Upper lobe of left lung (tissue), 6 donors: ENCODE results near the gene TMEM176A. TPM values are rescaled to one million over a fixed set of nuclear protein-coding genes. Genes with fewer than 3 reads are reported as not detected.
A peak's percentile ranks its signal among the peaks of the same experiment; 100 is the strongest.
"Not testable (repeated sequence)": the region's sequence is repeated elsewhere in the genome, so short reads cannot be mapped to it uniquely, and the experiment has no call there.

Experiments used
- ATAC-seq, 2 donors: fragments of 200-7000 bp; cut with Tn5 transposase; one replicate each; pipeline ENCODE4 v1.9.1; 2022; ENCODE audit warnings: mild to moderate bottlenecking in 2 of 2, moderate library complexity in 2 of 2; ENCODE audit not compliant: low FRiP score in 2 of 2
- DNase-seq, 2 donors: peaks; one replicate each; pipeline ENCODE4 v3.0.0-alpha.2; 2019 to 2020
- H3K27ac ChIP-seq, 4 donors: fragments of 200-600 bp; sonication (generic); one replicate each; pipeline ENCODE4 v1.5.1; 2016 to 2019
- H3K27me3 ChIP-seq, 4 donors: fragments of 200-600 bp; sonication (generic); one replicate each; pipeline ENCODE4 v1.5.1; 2017 to 2019
- H3K36me3 ChIP-seq, 4 donors: fragments of 200-600 bp; sonication (generic); one replicate each; pipeline ENCODE4 v1.5.1; 2016 to 2019
- H3K4me1 ChIP-seq, 4 donors: fragments of 200-600 bp; sonication (generic); one replicate each; pipeline ENCODE4 v1.5.1; 2018 to 2019
- H3K4me3 ChIP-seq, 4 donors: fragments of 200-600 bp; sonication (generic); one replicate each; pipeline ENCODE4 v1.5.1; 2017 to 2019; ENCODE audit warnings: mild to moderate bottlenecking in 2 of 4, moderate library complexity in 1 of 4
- H3K9me3 ChIP-seq, 4 donors: fragments of 200-600 bp; sonication (generic); one replicate each; pipeline ENCODE4 v1.5.1; 2018 to 2019
- EP300 ChIP-seq, 4 donors: sonication (generic); formaldehyde crosslinking; IDR thresholded peaks; one replicate each; pipeline ENCODE4 v1.5.1; 2017; ENCODE audit warnings: antibody characterized with exemption in 4 of 4, control low read depth in 2 of 4
- POLR2A ChIP-seq, 4 donors: fragments of 450-650 bp; IDR thresholded peaks; one replicate each; pipeline ENCODE4 v1.5.1; 2016 to 2017; ENCODE audit warnings: antibody characterized with exemption in 4 of 4, mild to moderate bottlenecking in 2 of 4
- POLR2AphosphoS5 ChIP-seq, 2 donors: sonication (generic); formaldehyde crosslinking; IDR thresholded peaks; one replicate each; pipeline ENCODE4 v1.5.1; 2017; ENCODE audit warnings: antibody characterized with exemption in 2 of 2
- WGBS, 2 donors: methylation state at CpG; one replicate each; pipeline ENCODE4 v1.1.5; 2017 to 2018; 5-methylcytosine and 5-hydroxymethylcytosine counted together
- total RNA-seq, 6 donors: library from RNA; depleted of rRNA in 4 of 6; stranded (reverse); fragments of >200 nt in 4 of 6; gene quantifications; one replicate each; pipeline versions ENCODE4 v1.1.0 to v1.2.1, GENCODE V29; 2016 to 2021
- TF ChIP-seq, protein P1 (sequence below), 6 experiments: fragments of 450-650 bp in 4 of 6; fragments of 200-600 bp in 2 of 6; sonication (generic) in 2 of 6; IDR thresholded peaks; one replicate each; pipeline ENCODE4 v1.5.1; 2016 to 2019; ENCODE audit warnings: antibody characterized with exemption in 6 of 6
- donor health status: DM: no; HTN: no; CAD: no; lungs with moderate emphysema.
- donor health status: DM: no; HTN: yes; CAD: no; lungs with severe emphysema.

Gene TMEM176A
- total RNA-seq, 6 donors from 2014 or later: 8.4 to 67.9 (median 16.3) TPM

DNA sequence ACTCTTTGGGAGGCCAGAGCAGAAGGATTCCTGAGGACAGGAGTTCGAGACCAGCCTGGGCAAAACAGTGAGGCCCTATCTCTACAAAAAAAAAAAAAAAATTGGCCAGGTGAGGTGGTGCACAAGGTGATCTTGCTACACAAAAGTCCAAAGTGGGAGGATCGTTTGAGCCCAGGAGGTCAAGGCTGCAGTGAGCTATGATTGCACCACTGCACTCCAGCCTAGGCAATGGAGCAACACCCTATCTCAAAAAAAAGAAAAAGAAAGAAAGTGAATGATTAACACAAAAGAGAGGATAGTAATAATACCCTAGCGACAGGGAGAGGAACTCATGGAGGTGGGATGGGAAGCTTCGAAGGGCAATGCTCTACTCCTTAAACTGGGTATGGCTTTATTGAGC, 30.8 kb upstream of the TMEM176A start:
- ATAC-seq (no peak), DNase-seq (no peak)
- Histone ChIP-seq H3K27me3 (no peaks in the 10 kb centered on the region), H3K9me3 (peaks cover 0 to 9% (median 2%) of the 10 kb centered on the region in 4 donors), H3K4me1 (peaks cover 0 to 6% (median 0%) of the 10 kb centered on the region in 4 donors), H3K36me3 (no peaks in the 10 kb centered on the region), H3K4me3 (no peak overlapping the region), H3K27ac (no peak overlapping the region)
- 90 to 91% methylated on average over 4 of the region's 4 CpGs for WGBS, 2 donors
- TF ChIP-seq POLR2A (IDR thresholded peaks at IDR 0.05): no peak

GRCh38 chr7:150774131-150774530, 26.4 kb upstream of the TMEM176A start:
- WGBS, 2 donors: 87 to 92% methylated on average over 1 of the region's 1 CpG

DNA sequence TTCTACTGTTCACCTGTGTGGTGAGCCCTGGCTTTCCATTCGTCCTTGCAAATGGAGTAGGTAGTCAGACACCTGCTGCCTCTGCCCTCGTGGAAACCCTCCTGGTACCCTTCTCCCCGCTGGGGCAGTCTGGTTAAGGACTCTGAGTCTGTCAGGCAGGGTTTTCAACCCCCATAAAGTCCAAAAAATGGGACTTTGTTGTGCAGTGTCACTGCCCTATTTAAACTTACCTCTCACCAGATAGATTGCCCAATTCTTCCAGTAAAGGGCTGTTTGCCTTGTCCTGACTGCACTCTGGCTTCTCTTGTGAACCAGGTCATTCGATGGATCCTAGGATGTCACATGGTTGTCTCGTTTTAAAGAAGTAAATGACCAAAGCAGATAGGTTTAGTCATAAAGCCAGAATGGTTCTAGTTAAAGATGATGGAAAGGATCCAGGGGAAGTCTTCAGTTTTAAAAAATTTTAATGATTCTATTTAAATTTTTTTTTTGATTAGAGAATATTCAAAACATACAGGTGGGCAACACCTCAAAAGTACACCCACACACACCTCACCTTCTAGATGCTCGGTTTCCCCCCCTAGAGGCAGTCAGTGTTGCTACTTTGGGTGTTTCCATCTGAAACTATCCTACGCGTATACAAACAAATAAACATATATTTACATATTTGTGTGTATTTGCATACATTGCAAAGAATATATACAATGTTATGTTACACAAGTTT, 22.4 kb upstream of the TMEM176A start:
- Histone ChIP-seq H3K27me3 (no peaks in the 10 kb centered on the region), H3K4me3 (no peak overlapping the region), H3K4me1 (peaks cover 0 to 15% (median 11%) of the 10 kb centered on the region in 4 donors), H3K36me3 (no peaks in the 10 kb centered on the region), H3K9me3 (peaks cover 0 to 7% (median 2%) of the 10 kb centered on the region in 4 donors), H3K27ac (no peak overlapping the region)
- TF ChIP-seq POLR2A (IDR thresholded peaks at IDR 0.05): no peak
- TF ChIP-seq, protein P1, sequence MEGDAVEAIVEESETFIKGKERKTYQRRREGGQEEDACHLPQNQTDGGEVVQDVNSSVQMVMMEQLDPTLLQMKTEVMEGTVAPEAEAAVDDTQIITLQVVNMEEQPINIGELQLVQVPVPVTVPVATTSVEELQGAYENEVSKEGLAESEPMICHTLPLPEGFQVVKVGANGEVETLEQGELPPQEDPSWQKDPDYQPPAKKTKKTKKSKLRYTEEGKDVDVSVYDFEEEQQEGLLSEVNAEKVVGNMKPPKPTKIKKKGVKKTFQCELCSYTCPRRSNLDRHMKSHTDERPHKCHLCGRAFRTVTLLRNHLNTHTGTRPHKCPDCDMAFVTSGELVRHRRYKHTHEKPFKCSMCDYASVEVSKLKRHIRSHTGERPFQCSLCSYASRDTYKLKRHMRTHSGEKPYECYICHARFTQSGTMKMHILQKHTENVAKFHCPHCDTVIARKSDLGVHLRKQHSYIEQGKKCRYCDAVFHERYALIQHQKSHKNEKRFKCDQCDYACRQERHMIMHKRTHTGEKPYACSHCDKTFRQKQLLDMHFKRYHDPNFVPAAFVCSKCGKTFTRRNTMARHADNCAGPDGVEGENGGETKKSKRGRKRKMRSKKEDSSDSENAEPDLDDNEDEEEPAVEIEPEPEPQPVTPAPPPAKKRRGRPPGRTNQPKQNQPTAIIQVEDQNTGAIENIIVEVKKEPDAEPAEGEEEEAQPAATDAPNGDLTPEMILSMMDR (IDR thresholded peaks at IDR 0.05): no peak
- TF ChIP-seq EP300 (IDR thresholded peaks at IDR 0.05): no peak
- TF ChIP-seq POLR2AphosphoS5 (IDR thresholded peaks at IDR 0.05): no peak
- 56 to 59% methylated on average over 8 of the region's 8 CpGs for WGBS, 2 donors
- DNase-seq: no peak
- no peak for ATAC-seq

More at GRCh38 chr7:150774131-150774530, 26.4 kb upstream of the TMEM176A start:
- not testable (repeated sequence) for H3K27me3 ChIP-seq, ATAC-seq, H3K27ac ChIP-seq, DNase-seq, H3K9me3 ChIP-seq, H3K4me3 ChIP-seq, H3K36me3 ChIP-seq, H3K4me1 ChIP-seq

- peaks cover 0 to 5% (median 2%) of the 10 kb centered on the region in 4 donors for H3K9me3 ChIP-seq
- no peak overlapping the region for H3K27ac ChIP-seq
- no peak overlapping the region for H3K4me3 ChIP-seq
- ATAC-seq (peak; percentile 86 to 95), DNase-seq (peak in 1 of 2 donors; percentile 83)
- peaks cover 0 to 15% (median 11%) of the 10 kb centered on the region in 4 donors for H3K4me1 ChIP-seq
- H3K36me3 ChIP-seq: no peaks in the 10 kb centered on the region
- no peaks in the 10 kb centered on the region for H3K27me3 ChIP-seq
- TF ChIP-seq EP300 (IDR thresholded peaks at IDR 0.05) (no peak), POLR2A (IDR thresholded peaks at IDR 0.05) (no peak)
- TF ChIP-seq, protein P1 (IDR thresholded peaks at IDR 0.05): peak; percentile 69 to 87 (median 76)
- WGBS, 2 donors: 9 to 10% methylated on average over 12 of the region's 12 CpGs
Measured at GRCh38 chr7:150778738-150779301, 21.7 kb upstream of the TMEM176A start.

GRCh38 chr7:150780292-150780691, 20.3 kb upstream of the TMEM176A start:
- peak overlapping the region in 1 of 4 donors; percentile 44 for H3K27ac ChIP-seq
- no peaks in the 10 kb centered on the region for H3K36me3 ChIP-seq
- ATAC-seq: peak; percentile 4 to 24
- TF ChIP-seq EP300 (IDR thresholded peaks at IDR 0.05): no peak
- TF ChIP-seq POLR2AphosphoS5 (IDR thresholded peaks at IDR 0.05): no peak
- no peak for TF ChIP-seq POLR2A (IDR thresholded peaks at IDR 0.05)
- TF ChIP-seq, protein P1 (IDR thresholded peaks at IDR 0.05): no peak
- 43 to 51% methylated on average over 3 of the region's 3 CpGs for WGBS, 2 donors
- H3K9me3 ChIP-seq: no peaks in the 10 kb centered on the region
- peaks cover under 1 to 22% (median 21%) of the 10 kb centered on the region in 4 donors for H3K4me1 ChIP-seq
- no peaks in the 10 kb centered on the region for H3K27me3 ChIP-seq
- no peak for DNase-seq
- no peak overlapping the region for H3K4me3 ChIP-seq
